GM21737 (cell line): ENCODE results near the gene NFKBIE.
A peak's percentile ranks its signal among the peaks of the same experiment; 100 is the strongest.
"Not testable (repeated sequence)": the region's sequence is repeated elsewhere in the genome, so short reads cannot be mapped to it uniquely, and the experiment has no call there.

Experiments
- ATAC-seq: cut with Tn5 transposase; IDR thresholded peaks from one replicate; pipeline ENCODE4 v1.9.1; 2021; ENCODE audit warnings: mild to moderate bottlenecking, moderate library complexity; ENCODE audit not compliant: unreplicated experiment

Gene NFKBIE, protein sequence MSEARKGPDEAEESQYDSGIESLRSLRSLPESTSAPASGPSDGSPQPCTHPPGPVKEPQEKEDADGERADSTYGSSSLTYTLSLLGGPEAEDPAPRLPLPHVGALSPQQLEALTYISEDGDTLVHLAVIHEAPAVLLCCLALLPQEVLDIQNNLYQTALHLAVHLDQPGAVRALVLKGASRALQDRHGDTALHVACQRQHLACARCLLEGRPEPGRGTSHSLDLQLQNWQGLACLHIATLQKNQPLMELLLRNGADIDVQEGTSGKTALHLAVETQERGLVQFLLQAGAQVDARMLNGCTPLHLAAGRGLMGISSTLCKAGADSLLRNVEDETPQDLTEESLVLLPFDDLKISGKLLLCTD

DNA sequence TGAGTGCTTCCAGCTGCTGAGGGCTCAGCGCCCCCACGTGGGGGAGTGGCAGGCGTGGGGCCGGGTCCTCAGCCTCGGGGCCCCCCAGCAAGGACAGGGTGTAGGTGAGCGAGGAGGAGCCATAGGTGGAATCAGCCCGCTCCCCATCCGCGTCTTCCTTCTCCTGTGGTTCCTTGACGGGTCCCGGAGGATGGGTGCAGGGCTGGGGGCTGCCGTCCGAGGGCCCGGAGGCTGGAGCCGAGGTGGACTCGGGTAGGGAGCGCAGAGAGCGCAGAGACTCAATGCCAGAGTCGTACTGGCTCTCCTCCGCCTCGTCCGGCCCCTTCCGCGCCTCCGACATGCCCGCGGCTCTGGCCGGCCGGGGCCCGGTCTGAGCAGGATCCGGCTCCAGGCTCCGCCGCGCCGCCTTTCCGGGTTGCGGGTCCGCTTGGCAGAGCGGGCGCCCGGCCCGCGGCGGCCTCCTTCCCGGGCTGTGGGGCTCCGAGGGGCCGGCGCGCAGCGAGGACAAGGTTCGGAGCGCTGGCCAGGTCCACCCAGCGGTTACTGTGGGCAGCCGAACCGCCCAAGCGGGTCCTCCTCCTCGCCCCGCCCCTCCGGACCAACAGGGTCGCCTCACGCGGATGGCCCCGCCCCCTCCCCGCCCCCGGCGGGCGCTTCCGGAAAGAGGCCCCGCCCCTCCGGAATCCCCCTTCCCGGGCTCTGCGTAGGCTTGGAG is at the start of gene NFKBIE:
Gene NFKBIE (minus strand): TSS at position 545 of the 715 bp plus-strand sequence. CDS start 205 bp downstream, at position 340.
- ATAC-seq, result peak; percentile 40

GRCh38 chr6:44314657-44315056 is 49.3 kb upstream of the NFKBIE start:
- not testable (repeated sequence) for ATAC-seq

DNA sequence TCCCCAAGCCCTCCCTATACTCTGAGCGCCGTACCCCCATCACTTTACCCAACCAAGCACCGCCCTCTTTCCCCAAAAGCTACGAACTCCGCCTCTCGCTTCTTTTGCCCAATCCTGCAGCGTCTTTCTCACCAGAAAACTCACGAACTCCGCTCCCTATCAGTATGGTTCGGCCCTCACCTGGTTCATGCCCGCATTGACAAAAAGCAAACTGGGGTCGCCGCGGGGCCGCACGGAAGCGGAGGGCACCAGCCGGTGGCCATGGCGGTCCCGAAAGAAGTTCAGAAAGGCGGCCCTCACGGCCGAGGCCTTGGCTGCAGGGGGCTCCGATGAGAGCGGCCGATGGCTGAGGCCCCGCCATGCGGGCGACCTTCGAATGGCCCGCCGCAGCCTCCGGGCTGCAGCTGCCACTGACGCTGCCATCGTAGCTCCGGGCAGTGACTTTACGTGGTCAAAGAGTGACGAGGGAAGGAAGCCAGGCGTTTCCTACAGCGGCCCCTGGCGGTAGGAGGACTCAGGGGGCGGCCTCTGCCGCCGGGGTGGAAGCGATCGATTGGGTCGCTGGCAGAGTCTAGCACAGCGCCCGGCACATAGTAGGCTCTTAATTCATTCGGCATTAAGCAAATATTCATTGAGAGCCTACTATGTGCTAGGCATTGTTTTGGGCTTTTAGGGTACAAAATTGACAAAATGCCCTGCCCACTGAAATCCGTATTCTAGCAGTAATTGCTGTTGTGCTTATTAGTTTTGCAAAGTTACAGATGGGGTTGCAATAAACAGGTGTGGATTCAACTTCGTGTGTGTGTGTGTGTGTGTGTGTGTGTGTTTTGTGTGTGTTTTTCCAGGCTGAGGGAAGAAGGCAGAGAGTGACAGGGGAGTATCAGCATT is 47.8 kb upstream of the NFKBIE start, which contains the start of gene AARS2:
Gene AARS2 (minus strand): TSS at position 447 of the 888 bp plus-strand sequence. CDS start 24 bp downstream, at position 423.
- ATAC-seq, result peak; percentile 90

DNA sequence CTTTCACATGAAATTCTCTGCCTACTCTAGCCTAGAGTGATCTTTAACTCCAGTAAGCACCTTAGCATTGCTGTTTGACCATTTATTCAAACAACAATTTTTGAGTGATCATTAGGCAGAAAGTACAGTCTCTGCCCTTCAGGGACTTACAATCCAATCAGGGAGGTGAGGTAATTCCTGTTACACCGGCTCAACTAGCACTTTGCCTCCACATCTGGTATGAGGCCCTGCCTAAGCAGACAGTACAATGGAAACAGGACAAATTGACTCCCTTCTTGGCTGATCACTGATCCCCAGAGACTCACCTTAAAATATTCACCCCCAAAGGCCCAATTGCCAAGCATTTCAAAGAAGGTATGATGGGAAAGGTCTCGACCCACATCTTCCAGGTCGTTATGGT is 46.4 kb upstream of the NFKBIE start:
- no peak for ATAC-seq

- no peak for ATAC-seq
Measured at GRCh38 chr6:44311304-44311703, 46.0 kb upstream of the NFKBIE start.

- ATAC-seq, result no peak
Measured at GRCh38 chr6:44310241-44310640, 44.9 kb upstream of the NFKBIE start.

DNA sequence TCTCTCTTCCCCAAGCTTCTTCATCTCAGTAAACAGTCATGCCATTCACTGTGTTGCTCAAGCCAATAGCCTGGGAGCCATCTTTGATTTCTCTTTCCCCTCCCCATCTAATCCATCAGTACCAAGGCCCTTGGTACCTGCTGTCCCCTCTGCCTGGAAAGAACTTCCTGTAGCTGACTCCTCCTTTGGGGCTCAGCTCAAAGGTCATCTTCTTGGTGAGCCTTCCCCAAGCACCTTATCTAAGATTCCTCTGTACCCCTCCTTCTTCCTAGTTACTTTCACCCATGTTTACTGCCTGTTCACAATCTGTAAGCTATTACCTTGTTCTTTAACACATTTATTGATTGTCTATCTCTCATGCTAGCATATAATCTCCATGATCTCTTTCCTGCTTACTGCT is 44.3 kb upstream of the NFKBIE start:
- no peak for ATAC-seq

DNA sequence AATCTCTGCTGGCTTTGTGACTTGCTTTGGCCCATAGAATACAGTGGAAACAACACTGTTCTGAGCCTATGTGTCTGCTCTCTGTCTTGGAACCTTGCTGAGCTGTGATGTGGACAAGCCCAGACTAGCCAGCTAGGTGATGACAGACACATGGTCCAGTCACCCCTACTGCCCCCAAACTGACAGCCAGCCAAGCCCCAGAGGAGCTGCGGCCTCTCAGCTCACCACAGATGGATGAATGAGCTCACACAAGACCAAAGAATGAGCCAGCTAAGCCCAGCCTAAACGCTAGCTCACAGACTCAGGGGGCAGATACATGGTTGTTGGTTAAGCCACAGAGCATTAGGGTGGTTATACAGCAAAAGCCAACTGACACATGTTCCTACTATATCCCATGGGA is 43.7 kb upstream of the NFKBIE start:
- no peak for ATAC-seq

DNA sequence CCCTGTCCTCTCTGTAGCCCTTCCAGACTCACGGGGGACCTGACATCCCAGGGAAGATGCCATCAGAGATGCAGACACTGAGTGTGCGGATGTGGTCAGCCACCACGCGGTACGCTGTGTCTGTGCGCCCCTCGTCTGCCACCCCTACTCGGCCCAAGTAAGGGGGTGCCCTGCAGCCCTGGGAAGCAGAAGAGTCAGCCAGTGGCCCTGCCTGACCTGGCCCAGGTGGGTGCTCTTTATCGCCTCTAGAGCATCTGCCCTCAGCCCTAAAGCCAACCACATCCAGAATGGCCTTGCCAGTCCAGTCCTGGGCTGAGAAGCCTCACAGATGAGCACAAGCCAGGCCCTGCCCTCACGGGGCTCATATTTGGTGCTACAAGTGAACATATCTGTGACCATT is 41.9 kb upstream of the NFKBIE start:
- no peak for ATAC-seq

GRCh38 chr6:44306710-44307109 is 41.4 kb upstream of the NFKBIE start:
- ATAC-seq, result no peak

DNA sequence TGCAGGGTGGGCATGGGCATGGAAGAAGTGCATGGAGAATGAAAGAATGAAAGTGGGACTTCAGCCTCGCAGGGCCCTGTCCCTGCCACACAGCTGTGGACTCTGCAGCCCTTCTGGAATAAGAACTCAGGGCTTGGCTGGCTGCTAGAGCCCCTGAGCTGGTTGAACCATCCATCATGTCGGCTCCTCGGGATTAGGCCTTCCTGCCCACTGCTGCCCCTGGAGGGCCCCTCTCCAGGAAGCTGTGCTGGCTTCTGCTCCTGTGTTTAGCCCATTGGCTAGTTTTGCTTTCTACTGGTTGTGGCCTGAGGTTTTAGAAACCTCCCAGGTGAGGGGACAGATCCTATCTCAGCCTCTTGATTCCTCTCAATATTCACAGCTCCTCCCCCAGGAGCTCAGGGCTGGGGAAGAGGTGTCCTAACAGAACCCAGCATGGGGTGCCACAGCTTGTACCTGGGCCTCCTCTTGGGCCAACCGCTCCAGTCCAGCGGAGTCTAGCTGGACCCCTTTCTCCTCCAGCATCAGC is 39.9 kb upstream of the NFKBIE start:
- ATAC-seq, result no peak

- ATAC-seq, result no peak
Measured at GRCh38 chr6:44304282-44305199, 39.2 kb upstream of the NFKBIE start.

DNA sequence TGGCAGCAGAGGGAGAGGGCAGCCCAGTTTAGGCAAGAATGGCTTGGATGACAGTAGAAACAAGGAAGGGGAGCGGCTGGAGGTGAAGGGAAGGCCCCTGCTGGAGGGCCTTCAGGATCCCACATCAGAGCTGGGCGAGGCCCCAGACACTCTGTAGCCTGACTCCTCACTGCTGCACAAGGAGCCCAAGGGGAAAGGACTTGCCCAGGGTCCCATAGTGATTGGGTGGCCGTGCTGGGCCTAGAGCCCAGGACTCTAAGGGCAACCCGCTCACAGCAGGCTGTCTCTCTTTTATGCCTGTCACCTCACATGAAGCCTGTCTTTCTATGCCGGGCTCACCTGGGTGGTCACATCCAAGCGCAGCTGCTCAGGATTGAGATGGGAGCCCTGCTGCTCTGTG is 38.5 kb upstream of the NFKBIE start:
- no peak for ATAC-seq

DNA sequence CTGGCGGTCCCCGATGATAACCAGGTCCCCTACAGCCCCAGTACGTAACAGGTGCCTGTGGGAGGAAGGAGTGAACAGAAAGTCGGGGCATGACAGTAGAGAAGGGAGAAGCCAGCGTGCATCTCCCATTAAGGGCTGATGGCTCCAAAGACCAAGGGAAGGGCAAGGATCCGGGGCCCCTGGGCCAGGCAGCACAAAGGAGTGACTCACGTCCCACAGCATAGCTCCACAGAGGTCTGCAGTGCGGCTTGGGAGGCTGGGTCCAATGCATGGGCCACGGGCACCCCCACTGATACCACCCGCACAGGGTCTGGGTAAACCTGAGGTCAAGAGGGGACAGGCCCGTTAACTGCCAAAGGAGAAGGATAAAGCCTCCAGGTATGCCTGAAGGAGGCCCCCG is 37.5 kb upstream of the NFKBIE start:
- no peak for ATAC-seq

GRCh38 chr6:44301782-44302564 is 36.6 kb upstream of the NFKBIE start:
- no peak for ATAC-seq

DNA sequence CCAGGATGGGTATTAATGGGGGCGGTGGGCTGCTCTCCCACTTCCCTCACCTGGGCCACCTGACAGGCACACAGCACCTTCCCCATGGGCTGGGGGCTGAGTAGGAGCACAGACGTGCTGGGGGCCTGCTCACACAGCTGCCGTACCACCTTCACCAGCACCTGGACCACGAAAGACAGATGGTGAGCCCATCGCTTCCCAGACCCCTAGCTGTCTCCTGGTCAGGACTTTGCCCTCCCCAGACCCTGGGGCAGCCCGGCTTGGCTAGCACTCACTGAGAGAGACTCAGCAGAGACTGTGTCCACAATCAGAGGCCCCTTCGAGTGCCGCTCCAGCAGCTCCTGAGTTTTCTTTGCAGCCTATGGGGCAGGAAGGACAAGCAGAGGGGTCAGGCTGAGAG is 35.8 kb upstream of the NFKBIE start:
- no peak for ATAC-seq

DNA sequence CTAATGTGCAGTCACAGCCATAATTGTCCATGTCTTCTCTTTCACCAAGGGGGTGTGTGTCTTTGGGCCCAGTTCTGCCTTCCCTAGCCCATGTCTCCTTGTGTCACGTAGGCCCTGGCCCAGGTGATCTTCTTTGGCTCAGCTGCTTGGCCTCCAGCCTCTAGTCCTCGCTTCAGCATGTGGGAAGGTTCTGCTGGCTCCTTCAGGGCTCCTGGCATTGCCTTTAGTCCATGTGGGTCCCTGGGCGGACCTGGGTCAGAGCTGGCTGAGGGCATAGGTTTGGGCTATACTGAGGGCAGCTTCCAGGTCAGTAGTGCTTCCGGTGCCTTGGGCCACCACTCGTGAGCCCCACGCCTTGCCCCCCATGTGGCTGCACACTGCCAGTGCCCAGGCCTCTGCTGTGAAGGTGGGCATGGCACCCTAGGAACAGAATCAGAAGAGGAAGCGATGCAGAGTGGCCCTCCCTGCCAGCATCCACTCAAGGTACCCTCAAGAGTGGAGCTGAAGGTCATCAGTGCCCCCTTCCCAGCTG is 35.0 kb upstream of the NFKBIE start:
- ATAC-seq, result no peak

- no peak for ATAC-seq
Measured at GRCh38 chr6:44298864-44299263, 33.5 kb upstream of the NFKBIE start.
